Measurements from ENCODE around the gene TUBB4A.

TUBB4A gene

GRCh38 chr19:6465663-6466062 is 36.4 kb downstream of the TUBB4A start:
- Histone ChIP-seq H3K27me3 (ENCODE audit: insufficient read depth, low read depth) (peaks cover 26% of the 10 kb centered on the region; the same call in 1 of the 2 replicates), H4K20me1 (ENCODE audit: insufficient read depth) (no peaks in the 10 kb centered on the region), H3K79me2 (ENCODE audit: insufficient read depth, low read depth) (no peaks in the 10 kb centered on the region), H3K4me3 (IDR thresholded peaks at IDR 0.05; ENCODE audit: insufficient read depth, low read depth, low read length) (no peak overlapping the region), H3K27ac (no peak overlapping the region), H3K4me1 (ENCODE audit: low read depth, poor library complexity, severe bottlenecking) (no peaks in the 10 kb centered on the region), H3K36me3 (ENCODE audit: insufficient read depth) (no peaks in the 10 kb centered on the region), H3K9ac (no peak overlapping the region), H3K4me2 (no peak overlapping the region), H2AFZ (ENCODE audit: low read depth) (no peak overlapping the region)
- TF ChIP-seq, protein P1, sequence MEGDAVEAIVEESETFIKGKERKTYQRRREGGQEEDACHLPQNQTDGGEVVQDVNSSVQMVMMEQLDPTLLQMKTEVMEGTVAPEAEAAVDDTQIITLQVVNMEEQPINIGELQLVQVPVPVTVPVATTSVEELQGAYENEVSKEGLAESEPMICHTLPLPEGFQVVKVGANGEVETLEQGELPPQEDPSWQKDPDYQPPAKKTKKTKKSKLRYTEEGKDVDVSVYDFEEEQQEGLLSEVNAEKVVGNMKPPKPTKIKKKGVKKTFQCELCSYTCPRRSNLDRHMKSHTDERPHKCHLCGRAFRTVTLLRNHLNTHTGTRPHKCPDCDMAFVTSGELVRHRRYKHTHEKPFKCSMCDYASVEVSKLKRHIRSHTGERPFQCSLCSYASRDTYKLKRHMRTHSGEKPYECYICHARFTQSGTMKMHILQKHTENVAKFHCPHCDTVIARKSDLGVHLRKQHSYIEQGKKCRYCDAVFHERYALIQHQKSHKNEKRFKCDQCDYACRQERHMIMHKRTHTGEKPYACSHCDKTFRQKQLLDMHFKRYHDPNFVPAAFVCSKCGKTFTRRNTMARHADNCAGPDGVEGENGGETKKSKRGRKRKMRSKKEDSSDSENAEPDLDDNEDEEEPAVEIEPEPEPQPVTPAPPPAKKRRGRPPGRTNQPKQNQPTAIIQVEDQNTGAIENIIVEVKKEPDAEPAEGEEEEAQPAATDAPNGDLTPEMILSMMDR (conservative IDR thresholded peaks at IDR 0.05; ENCODE audit: low read depth, low read length), result no peak

- TF ChIP-seq, protein P1 (conservative IDR thresholded peaks at IDR 0.05; ENCODE audit: low read depth, low read length), result no peak
- Histone ChIP-seq H2AFZ (ENCODE audit: low read depth) (no peak overlapping the region), H3K79me2 (ENCODE audit: insufficient read depth, low read depth) (no peaks in the 10 kb centered on the region), H3K27me3 (ENCODE audit: insufficient read depth, low read depth) (peaks cover 26% of the 10 kb centered on the region; the same call in 1 of the 2 replicates), H3K4me3 (IDR thresholded peaks at IDR 0.05; ENCODE audit: insufficient read depth, low read depth, low read length) (no peak overlapping the region), H3K27ac (no peak overlapping the region), H3K4me1 (ENCODE audit: low read depth, poor library complexity, severe bottlenecking) (no peaks in the 10 kb centered on the region), H3K9ac (no peak overlapping the region), H3K36me3 (ENCODE audit: insufficient read depth) (no peaks in the 10 kb centered on the region), H4K20me1 (ENCODE audit: insufficient read depth) (no peaks in the 10 kb centered on the region), H3K4me2 (no peak overlapping the region)
Observed at GRCh38 chr19:6465006-6465405, 37.1 kb downstream of the TUBB4A start.

DNA sequence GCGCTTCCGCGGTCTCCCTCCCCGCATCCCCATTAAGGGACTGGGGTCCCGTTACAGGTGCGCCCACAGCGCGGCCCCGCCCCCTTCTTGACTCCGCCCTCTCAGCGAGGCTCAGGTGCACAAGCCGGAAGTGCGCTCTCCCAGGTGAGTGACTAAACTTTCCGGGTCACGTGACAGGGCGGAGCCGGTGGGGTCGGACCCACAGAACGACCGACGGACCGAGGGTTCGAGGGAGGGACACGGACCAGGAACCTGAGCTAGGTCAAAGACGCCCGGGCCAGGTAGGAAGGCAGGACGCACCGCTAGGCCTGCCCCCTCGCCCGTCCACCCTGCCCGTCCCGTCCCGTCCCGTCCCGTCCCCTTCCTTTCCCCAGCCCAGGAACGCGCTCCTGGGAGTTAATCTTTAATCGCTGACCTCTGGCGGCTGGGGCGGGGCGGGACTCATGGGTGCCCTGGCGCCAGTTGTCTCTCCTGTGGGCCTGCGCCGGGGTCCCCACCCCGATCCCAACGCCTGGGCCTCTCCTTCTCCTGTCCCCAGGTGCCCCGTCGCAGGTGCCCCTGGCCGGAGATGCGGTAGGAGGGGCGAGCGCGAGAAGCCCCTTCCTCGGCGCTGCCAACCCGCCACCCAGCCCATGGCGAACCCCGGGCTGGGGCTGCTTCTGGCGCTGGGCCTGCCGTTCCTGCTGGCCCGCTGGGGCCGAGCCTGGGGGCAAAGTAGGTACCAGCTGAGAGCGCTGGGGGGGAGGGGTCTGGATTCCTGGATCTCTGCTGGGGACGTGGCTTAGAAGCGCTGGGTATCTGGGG is 37.8 kb downstream of the TUBB4A start, which contains the start of gene CRB3:
CRB3 (plus strand) TSS at position 202 of the 804 bp plus-strand sequence; CDS start at position 633, 431 bp downstream.
- Histone ChIP-seq H3K4me3 (IDR thresholded peaks at IDR 0.05; ENCODE audit: insufficient read depth, low read depth, low read length) (no peak within 1 kb of the TSS), H3K79me2 (ENCODE audit: insufficient read depth, low read depth) (no peaks in the 10 kb centered on the region), H3K27me3 (ENCODE audit: insufficient read depth, low read depth) (peaks cover 24% of the 10 kb centered on the region; the same call in 1 of the 2 replicates), H2AFZ (ENCODE audit: low read depth) (no peak within 1 kb of the TSS), H3K27ac (no peak within 1 kb of the TSS), H3K4me1 (ENCODE audit: low read depth, poor library complexity, severe bottlenecking) (no peaks in the 10 kb centered on the region), H3K9ac (no peak within 1 kb of the TSS), H3K4me2 (no peak within 1 kb of the TSS), H3K36me3 (ENCODE audit: insufficient read depth) (no peaks in the 10 kb centered on the region), H4K20me1 (ENCODE audit: insufficient read depth) (no peaks in the 10 kb centered on the region)
- TF ChIP-seq, protein P1 (conservative IDR thresholded peaks at IDR 0.05; ENCODE audit: low read depth, low read length), result no peak

DNA sequence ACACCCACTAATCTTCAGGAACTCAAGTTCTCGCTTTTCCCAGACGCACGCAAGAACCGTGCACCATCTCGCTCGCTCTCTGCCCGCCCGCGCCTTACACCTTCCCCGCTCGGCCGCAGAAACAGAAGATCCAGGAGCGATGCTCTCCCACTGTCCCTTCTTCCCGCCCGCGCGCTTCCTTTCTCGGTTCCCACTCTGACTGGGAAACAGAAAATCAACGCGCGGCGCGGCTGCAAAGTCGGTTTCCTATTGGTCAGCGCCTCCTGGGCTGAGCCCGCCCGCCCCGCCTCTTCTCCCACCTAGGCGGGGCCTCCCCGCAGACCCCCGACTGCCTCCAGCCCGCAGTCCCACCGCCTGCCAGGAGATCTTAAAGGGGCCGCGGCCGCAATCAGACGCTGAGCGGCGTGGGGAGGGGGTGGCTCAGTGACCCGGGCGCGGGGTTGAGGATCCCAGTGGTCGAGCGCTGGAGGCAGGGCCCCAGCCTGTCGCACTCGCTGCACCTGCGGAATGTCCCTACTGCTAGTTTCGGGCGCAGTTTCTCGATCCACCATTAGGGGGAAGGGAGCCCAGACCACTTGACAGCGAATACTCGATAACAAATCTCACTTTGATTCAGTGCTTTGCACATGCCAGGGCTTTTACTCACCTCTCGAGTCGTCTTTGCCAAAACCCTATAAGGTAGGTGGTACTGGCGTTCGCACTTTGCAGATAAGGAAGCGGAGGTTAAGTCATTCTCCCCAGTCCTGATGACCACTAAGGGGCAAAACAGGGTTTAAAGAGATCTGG is 41.8 kb downstream of the TUBB4A start:
- H3K27me3 ChIP-seq (ENCODE audit: insufficient read depth, low read depth), result no peaks in the 10 kb centered on the region; the same call in 1 of the 2 replicates
- H2AFZ ChIP-seq (ENCODE audit: low read depth), result peak overlapping the region; percentile 65
- H3K9ac ChIP-seq, result peak overlapping the region; percentile 63
- peaks cover 9% of the 10 kb centered on the region for H3K4me1 ChIP-seq (ENCODE audit: low read depth, poor library complexity, severe bottlenecking)
- peak overlapping the region; percentile 76 for H3K27ac ChIP-seq
- H3K79me2 ChIP-seq (ENCODE audit: insufficient read depth, low read depth), result no peaks in the 10 kb centered on the region
- TF ChIP-seq, protein P1 (conservative IDR thresholded peaks at IDR 0.05; ENCODE audit: low read depth, low read length), result peak; percentile 65
- H3K4me2 ChIP-seq, result peak overlapping the region; percentile 93
- no peaks in the 10 kb centered on the region for H4K20me1 ChIP-seq (ENCODE audit: insufficient read depth)
- H3K4me3 ChIP-seq (IDR thresholded peaks at IDR 0.05; ENCODE audit: insufficient read depth, low read depth, low read length), result no peak overlapping the region
- H3K36me3 ChIP-seq (ENCODE audit: insufficient read depth), result no peaks in the 10 kb centered on the region
